ENCODE measurements around the gene CDKAL1.

DNA sequence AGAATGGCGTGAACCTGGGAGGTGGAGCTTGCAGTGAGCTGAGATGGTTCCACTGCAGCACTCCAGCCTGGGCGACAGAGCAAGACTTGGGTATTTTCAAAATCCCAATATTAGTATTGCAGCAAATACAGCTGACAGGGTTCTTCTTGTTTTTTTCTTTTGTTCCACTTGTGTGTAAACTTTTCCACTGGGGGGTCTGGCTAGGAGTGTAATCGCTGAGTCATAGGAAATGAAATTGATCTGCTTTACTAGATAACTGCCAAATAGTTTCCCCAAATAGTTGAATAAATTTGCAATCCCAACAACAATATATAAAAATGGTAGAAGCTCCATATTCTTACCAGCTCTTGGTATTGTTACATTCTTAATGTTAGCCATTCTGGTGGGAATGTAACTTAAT is 533.3 kb downstream of the CDKAL1 start:
- TF ChIP-seq, protein P1, sequence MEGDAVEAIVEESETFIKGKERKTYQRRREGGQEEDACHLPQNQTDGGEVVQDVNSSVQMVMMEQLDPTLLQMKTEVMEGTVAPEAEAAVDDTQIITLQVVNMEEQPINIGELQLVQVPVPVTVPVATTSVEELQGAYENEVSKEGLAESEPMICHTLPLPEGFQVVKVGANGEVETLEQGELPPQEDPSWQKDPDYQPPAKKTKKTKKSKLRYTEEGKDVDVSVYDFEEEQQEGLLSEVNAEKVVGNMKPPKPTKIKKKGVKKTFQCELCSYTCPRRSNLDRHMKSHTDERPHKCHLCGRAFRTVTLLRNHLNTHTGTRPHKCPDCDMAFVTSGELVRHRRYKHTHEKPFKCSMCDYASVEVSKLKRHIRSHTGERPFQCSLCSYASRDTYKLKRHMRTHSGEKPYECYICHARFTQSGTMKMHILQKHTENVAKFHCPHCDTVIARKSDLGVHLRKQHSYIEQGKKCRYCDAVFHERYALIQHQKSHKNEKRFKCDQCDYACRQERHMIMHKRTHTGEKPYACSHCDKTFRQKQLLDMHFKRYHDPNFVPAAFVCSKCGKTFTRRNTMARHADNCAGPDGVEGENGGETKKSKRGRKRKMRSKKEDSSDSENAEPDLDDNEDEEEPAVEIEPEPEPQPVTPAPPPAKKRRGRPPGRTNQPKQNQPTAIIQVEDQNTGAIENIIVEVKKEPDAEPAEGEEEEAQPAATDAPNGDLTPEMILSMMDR (IDR thresholded peaks at IDR 0.05; ENCODE audit: insufficient read depth, low read length) = no peak
- TF ChIP-seq POLR2AphosphoS5 (IDR thresholded peaks at IDR 0.05; ENCODE audit: low read depth) = no peak
- no peak for TF ChIP-seq SPI1 (IDR thresholded peaks at IDR 0.05; ENCODE audit: borderline replicate concordance, low read depth)
- TF ChIP-seq GABPA (IDR thresholded peaks at IDR 0.05; ENCODE audit: low read depth) = no peak
- TF ChIP-seq, protein P2, sequence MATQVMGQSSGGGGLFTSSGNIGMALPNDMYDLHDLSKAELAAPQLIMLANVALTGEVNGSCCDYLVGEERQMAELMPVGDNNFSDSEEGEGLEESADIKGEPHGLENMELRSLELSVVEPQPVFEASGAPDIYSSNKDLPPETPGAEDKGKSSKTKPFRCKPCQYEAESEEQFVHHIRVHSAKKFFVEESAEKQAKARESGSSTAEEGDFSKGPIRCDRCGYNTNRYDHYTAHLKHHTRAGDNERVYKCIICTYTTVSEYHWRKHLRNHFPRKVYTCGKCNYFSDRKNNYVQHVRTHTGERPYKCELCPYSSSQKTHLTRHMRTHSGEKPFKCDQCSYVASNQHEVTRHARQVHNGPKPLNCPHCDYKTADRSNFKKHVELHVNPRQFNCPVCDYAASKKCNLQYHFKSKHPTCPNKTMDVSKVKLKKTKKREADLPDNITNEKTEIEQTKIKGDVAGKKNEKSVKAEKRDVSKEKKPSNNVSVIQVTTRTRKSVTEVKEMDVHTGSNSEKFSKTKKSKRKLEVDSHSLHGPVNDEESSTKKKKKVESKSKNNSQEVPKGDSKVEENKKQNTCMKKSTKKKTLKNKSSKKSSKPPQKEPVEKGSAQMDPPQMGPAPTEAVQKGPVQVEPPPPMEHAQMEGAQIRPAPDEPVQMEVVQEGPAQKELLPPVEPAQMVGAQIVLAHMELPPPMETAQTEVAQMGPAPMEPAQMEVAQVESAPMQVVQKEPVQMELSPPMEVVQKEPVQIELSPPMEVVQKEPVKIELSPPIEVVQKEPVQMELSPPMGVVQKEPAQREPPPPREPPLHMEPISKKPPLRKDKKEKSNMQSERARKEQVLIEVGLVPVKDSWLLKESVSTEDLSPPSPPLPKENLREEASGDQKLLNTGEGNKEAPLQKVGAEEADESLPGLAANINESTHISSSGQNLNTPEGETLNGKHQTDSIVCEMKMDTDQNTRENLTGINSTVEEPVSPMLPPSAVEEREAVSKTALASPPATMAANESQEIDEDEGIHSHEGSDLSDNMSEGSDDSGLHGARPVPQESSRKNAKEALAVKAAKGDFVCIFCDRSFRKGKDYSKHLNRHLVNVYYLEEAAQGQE (IDR thresholded peaks at IDR 0.05; ENCODE audit: insufficient replicate concordance, low read depth) = no peak
